Ascending aorta (tissue), 2 donors: ENCODE measurements around the gene KMT2A. TPM values are rescaled to one million over a fixed set of nuclear protein-coding genes. Genes with fewer than 3 reads are reported as not detected.

ENCODE experiments used
- DNase-seq, 2 donors: peaks; one replicate each; pipeline ENCODE4 v3.0.0-alpha.2; 2019; ENCODE audit warnings: low spot score in 2 of 2
- H3K27ac ChIP-seq, 2 donors: fragments of 200-600 bp; sonication (generic); one replicate each; pipeline ENCODE4 v1.5.1; 2016 to 2017; ENCODE audit warnings: mild to moderate bottlenecking in 1 of 2
- H3K27me3 ChIP-seq: fragments of 200-600 bp; sonication (generic); one replicate; pipeline ENCODE4 v1.5.1; 2017
- H3K36me3 ChIP-seq, 2 donors: fragments of 200-600 bp; sonication (generic); one replicate each; pipeline ENCODE4 v1.5.1; 2016
- H3K4me1 ChIP-seq, 2 donors: fragments of 200-600 bp; sonication (generic); one replicate each; pipeline ENCODE4 v1.5.1; 2016 to 2017; ENCODE audit warnings: mild to moderate bottlenecking in 1 of 2
- H3K4me3 ChIP-seq, 2 donors: fragments of 200-600 bp; sonication (generic); one replicate each; pipeline ENCODE4 v1.5.1; 2016 to 2017; ENCODE audit warnings: mild to moderate bottlenecking in 1 of 2
- H3K9me3 ChIP-seq, 2 donors: fragments of 200-600 bp; sonication (generic); one replicate each; pipeline ENCODE4 v1.5.1; 2016
- intact Hi-C: fragments of 100-400 bp; cut with DNase I; formaldehyde crosslinking; loops from one replicate; pipeline ENCODE4 v1.15.1; 2023
- total RNA-seq: library from RNA; depleted of rRNA; stranded (reverse); fragments of >200 nt; gene quantifications from one replicate; pipeline ENCODE4 v1.1.0, GENCODE V29; 2016
- TF ChIP-seq, protein P1 (sequence below), 3 experiments: fragments of 200-600 bp in 2 of 3; fragments of 450-650 bp in 1 of 3; sonication (generic) in 2 of 3; IDR thresholded peaks; one replicate each; pipeline ENCODE4 v1.5.1; 2016 to 2019; ENCODE audit warnings: antibody characterized with exemption in 3 of 3, mild to moderate bottlenecking in 1 of 3, moderate library complexity in 1 of 3

Gene KMT2A
- total RNA-seq, 1 donor from 2014 or later: 61.3 TPM

DNA sequence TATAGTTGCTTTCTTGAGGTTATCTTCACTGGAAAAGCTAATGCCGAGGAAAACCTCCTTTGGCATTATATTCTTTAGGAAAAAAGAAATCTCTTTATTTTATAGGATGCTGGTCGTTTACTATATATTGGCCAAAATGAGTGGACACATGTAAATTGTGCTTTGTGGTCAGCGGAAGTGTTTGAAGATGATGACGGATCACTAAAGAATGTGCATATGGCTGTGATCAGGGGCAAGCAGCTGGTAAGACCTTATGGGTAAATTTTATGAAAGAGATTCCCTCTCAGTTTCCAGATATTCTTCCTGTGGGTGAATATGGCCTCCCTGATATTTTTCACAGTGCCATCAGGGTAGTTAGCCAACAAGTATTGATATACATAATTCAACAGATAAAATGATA is 61.5 kb downstream of the KMT2A start:
- DNase-seq: no peak
- Histone ChIP-seq H3K27me3 (no peaks in the 10 kb centered on the region), H3K9me3 (no peaks in the 10 kb centered on the region), H3K4me3 (no peak overlapping the region), H3K36me3 (peaks cover 76 to 99% of the 10 kb centered on the region in 2 donors), H3K27ac (no peak overlapping the region), H3K4me1 (no peaks in the 10 kb centered on the region)
- intact Hi-C loops: no loop called here
- TF ChIP-seq, protein P1, sequence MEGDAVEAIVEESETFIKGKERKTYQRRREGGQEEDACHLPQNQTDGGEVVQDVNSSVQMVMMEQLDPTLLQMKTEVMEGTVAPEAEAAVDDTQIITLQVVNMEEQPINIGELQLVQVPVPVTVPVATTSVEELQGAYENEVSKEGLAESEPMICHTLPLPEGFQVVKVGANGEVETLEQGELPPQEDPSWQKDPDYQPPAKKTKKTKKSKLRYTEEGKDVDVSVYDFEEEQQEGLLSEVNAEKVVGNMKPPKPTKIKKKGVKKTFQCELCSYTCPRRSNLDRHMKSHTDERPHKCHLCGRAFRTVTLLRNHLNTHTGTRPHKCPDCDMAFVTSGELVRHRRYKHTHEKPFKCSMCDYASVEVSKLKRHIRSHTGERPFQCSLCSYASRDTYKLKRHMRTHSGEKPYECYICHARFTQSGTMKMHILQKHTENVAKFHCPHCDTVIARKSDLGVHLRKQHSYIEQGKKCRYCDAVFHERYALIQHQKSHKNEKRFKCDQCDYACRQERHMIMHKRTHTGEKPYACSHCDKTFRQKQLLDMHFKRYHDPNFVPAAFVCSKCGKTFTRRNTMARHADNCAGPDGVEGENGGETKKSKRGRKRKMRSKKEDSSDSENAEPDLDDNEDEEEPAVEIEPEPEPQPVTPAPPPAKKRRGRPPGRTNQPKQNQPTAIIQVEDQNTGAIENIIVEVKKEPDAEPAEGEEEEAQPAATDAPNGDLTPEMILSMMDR (IDR thresholded peaks at IDR 0.05): no peak

GRCh38 chr11:118503216-118503615 is 66.9 kb downstream of the KMT2A start:
- DNase-seq: no peak
- Histone ChIP-seq H3K27me3 (no peaks in the 10 kb centered on the region), H3K9me3 (no peaks in the 10 kb centered on the region), H3K36me3 (peaks cover 88 to 100% of the 10 kb centered on the region in 2 donors), H3K27ac (no peak overlapping the region), H3K4me1 (no peaks in the 10 kb centered on the region), H3K4me3 (no peak overlapping the region)
- TF ChIP-seq, protein P1 (IDR thresholded peaks at IDR 0.05): no peak
- intact Hi-C loops: no loop called here

GRCh38 chr11:118511601-118512000 is 75.3 kb downstream of the KMT2A start:
- TF ChIP-seq, protein P1 (IDR thresholded peaks at IDR 0.05): no peak
- no peaks in the 10 kb centered on the region for H3K9me3 ChIP-seq
- no peak overlapping the region for H3K4me3 ChIP-seq
- H3K27me3 ChIP-seq: no peaks in the 10 kb centered on the region
- peaks cover 87 to 98% of the 10 kb centered on the region in 2 donors for H3K36me3 ChIP-seq
- H3K4me1 ChIP-seq: no peaks in the 10 kb centered on the region
- intact Hi-C loops: no loop called here
- no peak overlapping the region for H3K27ac ChIP-seq
- DNase-seq: no peak

- intact Hi-C loops: no loop called here
- Histone ChIP-seq H3K4me1 (no peaks in the 10 kb centered on the region), H3K36me3 (peaks cover 80 to 90% of the 10 kb centered on the region in 2 donors)
Observed at GRCh38 chr11:118514103-118514502, 77.8 kb downstream of the KMT2A start.

GRCh38 chr11:118519549-118519948 is 83.3 kb downstream of the KMT2A start:
- TF ChIP-seq, protein P1 (IDR thresholded peaks at IDR 0.05): no peak
- Histone ChIP-seq H3K27me3 (no peaks in the 10 kb centered on the region), H3K4me3 (no peak overlapping the region), H3K9me3 (no peaks in the 10 kb centered on the region), H3K36me3 (peaks cover 80 to 93% of the 10 kb centered on the region in 2 donors), H3K4me1 (no peaks in the 10 kb centered on the region), H3K27ac (no peak overlapping the region)
- DNase-seq: no peak
- intact Hi-C loops: no loop called here

More at GRCh38 chr11:118514103-118514502, 77.8 kb downstream of the KMT2A start:
- no peak for DNase-seq
- no peaks in the 10 kb centered on the region for H3K27me3 ChIP-seq
- H3K27ac ChIP-seq: no peak overlapping the region
- H3K9me3 ChIP-seq: no peaks in the 10 kb centered on the region
- TF ChIP-seq, protein P1 (IDR thresholded peaks at IDR 0.05): no peak
- no peak overlapping the region for H3K4me3 ChIP-seq

GRCh38 chr11:118521892-118522311 is 85.6 kb downstream of the KMT2A start:
- H3K27ac ChIP-seq: no peak overlapping the region
- no peaks in the 10 kb centered on the region for H3K27me3 ChIP-seq
- H3K36me3 ChIP-seq: peaks cover 66 to 76% of the 10 kb centered on the region in 2 donors
- TF ChIP-seq, protein P1 (IDR thresholded peaks at IDR 0.05): no peak
- intact Hi-C loops: no loop called here
- no peak overlapping the region for H3K4me3 ChIP-seq
- H3K9me3 ChIP-seq: no peaks in the 10 kb centered on the region
- no peak for DNase-seq
- no peaks in the 10 kb centered on the region for H3K4me1 ChIP-seq
